Jurkat, Clone E6-1 (cell line): ENCODE data around the gene TRPV6.

Experiments used
- DNase-seq: peaks from one replicate; pipeline ENCODE4 v3.0.0-alpha.2; 2011; ENCODE audit warnings: low read depth, low spot score
- H3K4me3 ChIP-seq: 2 replicates; pipeline ENCODE4 v1.5.1; 2011; ENCODE audit warnings: mild to moderate bottlenecking, low read length, control low read depth, moderate library complexity

The TRPV6 gene

GRCh38 chr7:142910031-142910433, 24.5 kb upstream of the TRPV6 start:
- no peak overlapping the region for H3K4me3 ChIP-seq
- no peak for DNase-seq

- DNase-seq: no peak
- no peak overlapping the region for H3K4me3 ChIP-seq
Observed at GRCh38 chr7:142908921-142909890, 23.7 kb upstream of the TRPV6 start.

- no peak for DNase-seq
- no peak overlapping the region for H3K4me3 ChIP-seq
Observed at GRCh38 chr7:142908290-142908689, 22.7 kb upstream of the TRPV6 start.

- DNase-seq: no peak
- no peak overlapping the region for H3K4me3 ChIP-seq
Observed at GRCh38 chr7:142906643-142907042, 21.1 kb upstream of the TRPV6 start.

GRCh38 chr7:142905759-142906158, 20.2 kb upstream of the TRPV6 start:
- no peak overlapping the region for H3K4me3 ChIP-seq
- no peak for DNase-seq

- no peak overlapping the region for H3K4me3 ChIP-seq
- no peak for DNase-seq
Observed at GRCh38 chr7:142904128-142904527, 18.6 kb upstream of the TRPV6 start.

- DNase-seq: no peak
- no peak overlapping the region for H3K4me3 ChIP-seq
Observed at GRCh38 chr7:142901426-142902259, 16.1 kb upstream of the TRPV6 start.

GRCh38 chr7:142899661-142900060, 14.1 kb upstream of the TRPV6 start:
- no peak for DNase-seq
- no peak overlapping the region for H3K4me3 ChIP-seq

- no peak overlapping the region for H3K4me3 ChIP-seq
- no peak for DNase-seq
Observed at GRCh38 chr7:142898377-142899170, 13.0 kb upstream of the TRPV6 start.

- no peak for DNase-seq
- no peak overlapping the region for H3K4me3 ChIP-seq
Observed at GRCh38 chr7:142897691-142898090, 12.1 kb upstream of the TRPV6 start.

- DNase-seq: no peak
- no peak overlapping the region for H3K4me3 ChIP-seq
Observed at GRCh38 chr7:142896741-142897379, 11.3 kb upstream of the TRPV6 start.

- no peak overlapping the region for H3K4me3 ChIP-seq
- no peak for DNase-seq
Observed at GRCh38 chr7:142896151-142896550, 10.6 kb upstream of the TRPV6 start.

- H3K4me3 ChIP-seq: no peak overlapping the region
Observed at GRCh38 chr7:142894985-142895593, 9.5 kb upstream of the TRPV6 start.

GRCh38 chr7:142894112-142894984, 8.8 kb upstream of the TRPV6 start:
- H3K4me3 ChIP-seq: no peak overlapping the region
- DNase-seq: no peak

More at GRCh38 chr7:142894985-142895593, 9.5 kb upstream of the TRPV6 start:
- DNase-seq: no peak

GRCh38 chr7:142892951-142893350, 7.4 kb upstream of the TRPV6 start:
- no peak overlapping the region for H3K4me3 ChIP-seq
- DNase-seq: no peak

GRCh38 chr7:142891490-142892082, 6.0 kb upstream of the TRPV6 start:
- no peak overlapping the region for H3K4me3 ChIP-seq
- DNase-seq: no peak

- DNase-seq: no peak
- H3K4me3 ChIP-seq: no peak overlapping the region
Observed at GRCh38 chr7:142890874-142891485, 5.4 kb upstream of the TRPV6 start.
